H1 (cell line): ENCODE measurements around the gene DNAAF3. TPM values are rescaled to one million over a fixed set of nuclear protein-coding genes. Genes with fewer than 3 reads are reported as not detected.

Experiments used
- CTCF ChIA-PET: fragments of 300-600 bp; sonication (Branson Sonifier 250); formaldehyde crosslinking; loops from one replicate; lab custom pipeline; 2021; ENCODE audit not compliant: partially characterized antibody; lab: Charles Lee
- POLR2A ChIA-PET: fragments of 300-600 bp; sonication (Branson Sonifier 250); formaldehyde crosslinking; loops from one replicate; lab custom pipeline; 2021; ENCODE audit warnings: inconsistent platforms; ENCODE audit not compliant: partially characterized antibody; lab: Charles Lee
- DNase-seq, 2 experiments: peaks; one replicate each; pipeline versions ENCODE4 v3.0.0 to v3.0.0-alpha.2; 2010 to 2022; ENCODE audit warnings: low spot score in 2 of 2, low read depth in 1 of 2, mixed read lengths in 1 of 2
- FAIRE-seq: peaks from 2 replicates; lab custom pipeline; 2011; peaks lifted over from hg19 to GRCh38; lab: Jason Lieb, UNC
- H2AFZ ChIP-seq: 2 replicates; pipeline ENCODE4 v1.8.1; 2012; ENCODE audit warnings: low read length, inconsistent platforms
- H2AK5ac ChIP-seq: 2 replicates; pipeline ENCODE4 v1.6.1; 2013; ENCODE audit warnings: low read depth, low read length
- H2BK120ac ChIP-seq: replicated peaks from 2 replicates; pipeline ENCODE3; 2013; ENCODE audit warnings: low read depth, low read length, inconsistent platforms
- H2BK12ac ChIP-seq: 2 replicates; pipeline ENCODE4 v1.6.1; 2013; ENCODE audit warnings: low read depth, low read length
- H2BK15ac ChIP-seq: 2 replicates; pipeline ENCODE4 v1.6.1; 2013; ENCODE audit warnings: low read length
- H2BK20ac ChIP-seq: 2 replicates; pipeline ENCODE4 v1.6.1; 2013; ENCODE audit warnings: low read length
- H2BK5ac ChIP-seq: 2 replicates; pipeline ENCODE4 v1.6.1; 2013; ENCODE audit warnings: low read depth, low read length
- H3K14ac ChIP-seq: 2 replicates; pipeline ENCODE4 v1.6.1; 2013; ENCODE audit warnings: inconsistent platforms; ENCODE audit not compliant: insufficient read length
- H3K18ac ChIP-seq: 2 replicates; pipeline ENCODE4 v1.6.1; 2013; ENCODE audit warnings: low read length; ENCODE audit errors: extremely low read depth
- H3K23ac ChIP-seq: 2 replicates; pipeline ENCODE4 v1.6.1; 2013; ENCODE audit warnings: inconsistent platforms; ENCODE audit not compliant: insufficient read length
- H3K23me2 ChIP-seq: 2 replicates; pipeline ENCODE4 v1.6.1; 2013; ENCODE audit warnings: low read depth, low read length
- H3K27ac ChIP-seq: 2 replicates; pipeline ENCODE4 v1.6.1; 2011; ENCODE audit warnings: low read depth, low read length, inconsistent platforms
- H3K27me3 ChIP-seq, 4 experiments: replicated peaks in 1 of 4; 1 replicate in 1 of 4; 2 replicates in 3 of 4; pipeline versions ENCODE4 v1.6.1 to v1.8.1; 2011 to 2013; ENCODE audit warnings: low read length in 3 of 4, mild to moderate bottlenecking in 3 of 4, inconsistent platforms in 2 of 4, mixed read lengths in 2 of 4, moderate library complexity in 1 of 4; ENCODE audit not compliant: control insufficient read depth in 3 of 4, insufficient read depth in 3 of 4; ENCODE audit errors: extremely low read depth in 1 of 4
- H3K36me3 ChIP-seq, 4 experiments: 2 replicates each; pipeline versions ENCODE4 v1.6.1 to v1.8.1; 2011 to 2013; ENCODE audit warnings: mild to moderate bottlenecking in 4 of 4, low read length in 3 of 4, moderate library complexity in 2 of 4, control low read depth in 1 of 4, inconsistent platforms in 1 of 4; ENCODE audit not compliant: insufficient read depth in 4 of 4, control insufficient read depth in 2 of 4
- H3K4ac ChIP-seq: replicated peaks from 2 replicates; pipeline ENCODE3; 2013; ENCODE audit warnings: low read length, low read depth, mixed read lengths, inconsistent platforms; ENCODE audit not compliant: insufficient read length
- H3K4me1 ChIP-seq, 4 experiments: replicated peaks in 1 of 4; 1 replicate in 1 of 4; 2 replicates in 3 of 4; pipeline versions ENCODE4 v1.6.1 to v1.8.1; 2011 to 2013; ENCODE audit warnings: low read length in 3 of 4, inconsistent platforms in 2 of 4, mixed read lengths in 1 of 4; ENCODE audit not compliant: insufficient read depth in 4 of 4, control insufficient read depth in 3 of 4
- H3K4me2 ChIP-seq, 2 experiments: 2 replicates each; pipeline versions ENCODE4 v1.6.1 to v1.8.1; 2011 to 2013; ENCODE audit warnings: low read depth in 2 of 2, low read length in 2 of 2, control low read depth in 1 of 2, inconsistent platforms in 1 of 2, mild to moderate bottlenecking in 1 of 2; ENCODE audit not compliant: insufficient read depth in 1 of 2
- H3K4me3 ChIP-seq, 4 experiments: fragments of 200-600, 300-600 bp in 1 of 4; sonication (generic), shearing (Covaris generic), sonication (Bioruptor Twin) in 1 of 4; 2 replicates each; pipeline versions ENCODE4 v1.5.1 to v1.8.1; 2011 to 2016; ENCODE audit warnings: low read length in 4 of 4, low read depth in 3 of 4, control low read depth in 2 of 4, inconsistent platforms in 2 of 4, mild to moderate bottlenecking in 2 of 4, mixed read lengths in 1 of 4, moderate library complexity in 1 of 4; ENCODE audit not compliant: insufficient read depth in 2 of 4; ENCODE audit errors: extremely low read depth in 1 of 4
- H3K56ac ChIP-seq: replicated peaks from 2 replicates; pipeline ENCODE3; 2013; ENCODE audit warnings: low read depth, mild to moderate bottlenecking, mixed read lengths, low read length, inconsistent platforms; ENCODE audit not compliant: insufficient read length
- H3K79me1 ChIP-seq: 2 replicates; pipeline ENCODE4 v1.6.1; 2013; ENCODE audit warnings: low read depth, low read length, control low read depth
- H3K79me2 ChIP-seq, 2 experiments: 2 replicates each; pipeline versions ENCODE4 v1.6.1 to v1.8.1; 2012 to 2013; ENCODE audit warnings: low read length in 2 of 2, mild to moderate bottlenecking in 2 of 2, inconsistent platforms in 1 of 2; ENCODE audit not compliant: insufficient read depth in 2 of 2, control insufficient read depth in 1 of 2
- H3K9ac ChIP-seq, 4 experiments: replicated peaks in 1 of 4; 1 replicate in 1 of 4; 2 replicates in 3 of 4; pipeline versions ENCODE4 v1.6.1 to v1.8.1; 2011 to 2013; ENCODE audit warnings: low read depth in 3 of 4, low read length in 3 of 4, control low read depth in 2 of 4, mild to moderate bottlenecking in 2 of 4, moderate library complexity in 2 of 4, inconsistent platforms in 1 of 4; ENCODE audit errors: extremely low read depth in 1 of 4
- H3K9me3 ChIP-seq, 2 experiments: 2 replicates each; pipeline versions ENCODE4 v1.6.1 to v1.8.1; 2012 to 2013; ENCODE audit warnings: mild to moderate bottlenecking in 2 of 2, moderate library complexity in 2 of 2, control low read depth in 1 of 2, inconsistent platforms in 1 of 2, low read depth in 1 of 2, low read length in 1 of 2, mixed read lengths in 1 of 2; ENCODE audit not compliant: insufficient read depth in 2 of 2
- H4K20me1 ChIP-seq, 2 experiments: replicated peaks in 1 of 2; 2 replicates each; pipeline versions ENCODE3 to v1.8.1; 2011 to 2013; ENCODE audit warnings: inconsistent platforms in 2 of 2, low read length in 2 of 2, mild to moderate bottlenecking in 1 of 2; ENCODE audit not compliant: insufficient read depth in 2 of 2, control insufficient read depth in 1 of 2
- H4K5ac ChIP-seq: 2 replicates; pipeline ENCODE4 v1.6.1; 2013; ENCODE audit warnings: low read length, low read depth, mixed read lengths, inconsistent platforms; ENCODE audit not compliant: insufficient read length
- H4K8ac ChIP-seq: 2 replicates; pipeline ENCODE4 v1.8.0; 2013; ENCODE audit warnings: mild to moderate bottlenecking, moderate library complexity, low read length, inconsistent platforms; ENCODE audit not compliant: insufficient read depth; ENCODE audit errors: extremely low read depth
- H4K91ac ChIP-seq: replicated peaks from 2 replicates; pipeline ENCODE3; 2013; ENCODE audit warnings: low read length, mixed read lengths, inconsistent platforms; ENCODE audit not compliant: insufficient read length
- CBX8 ChIP-seq: fragments of 300-800, 300-1000 bp; sonication (generic); IDR thresholded peaks from 2 replicates; pipeline ENCODE4 v1.7.1; 2016; ENCODE audit warnings: low read depth, low read length, borderline replicate concordance
- CREB1 ChIP-seq: IDR thresholded peaks from 2 replicates; pipeline ENCODE4 v1.6.1; 2012; ENCODE audit warnings: inconsistent platforms
- EP300 ChIP-seq, 2 experiments: IDR thresholded peaks; 1 replicate in 1 of 2; 2 replicates in 1 of 2; pipeline ENCODE4 v1.6.1; 2011 to 2012; ENCODE audit warnings: low read depth in 2 of 2, low read length in 2 of 2, mild to moderate bottlenecking in 2 of 2, borderline replicate concordance in 1 of 2, inconsistent platforms in 1 of 2, moderate library complexity in 1 of 2
- GABPA ChIP-seq: IDR thresholded peaks from 2 replicates; pipeline ENCODE4 v1.6.1; 2011; ENCODE audit warnings: mild to moderate bottlenecking, low read length, moderate library complexity, borderline replicate concordance; ENCODE audit not compliant: insufficient read depth
- KDM1A ChIP-seq: fragments of 200-600, 300-600 bp; sonication (generic); IDR thresholded peaks from 2 replicates; pipeline ENCODE4 v1.7.1; 2016; ENCODE audit warnings: mild to moderate bottlenecking, low read length, borderline replicate concordance
- NANOG ChIP-seq: IDR thresholded peaks from 2 replicates; pipeline ENCODE4 v1.6.1; 2011; ENCODE audit warnings: low read length, low read depth, mild to moderate bottlenecking, inconsistent platforms; ENCODE audit not compliant: insufficient read depth, poor library complexity, severe bottlenecking
- PHF8 ChIP-seq: fragments of 200-600 bp; sonication (generic); conservative IDR thresholded peaks from 2 replicates; pipeline ENCODE4 v1.7.1; 2012; ENCODE audit warnings: low read depth, mild to moderate bottlenecking, inconsistent platforms, low read length, moderate library complexity
- RBBP5 ChIP-seq: IDR thresholded peaks from 2 replicates; pipeline ENCODE4 v1.7.1; 2012; ENCODE audit warnings: low read depth, mild to moderate bottlenecking, inconsistent platforms, low read length, moderate library complexity, borderline replicate concordance
- TAF7 ChIP-seq: optimal IDR thresholded peaks from 2 replicates; pipeline ENCODE3; 2011; ENCODE audit warnings: low read depth, mild to moderate bottlenecking, inconsistent platforms, low read length, moderate library complexity, borderline replicate concordance
- TBP ChIP-seq: IDR thresholded peaks from 2 replicates; pipeline ENCODE4 v1.6.1; 2011; ENCODE audit warnings: low read depth, low read length, improper control_type of control experiment
- TEAD4 ChIP-seq: IDR thresholded peaks from 2 replicates; pipeline ENCODE4 v1.6.1; 2012; ENCODE audit warnings: low read depth, low read length, inconsistent platforms, mixed read lengths
- ZNF274 ChIP-seq: IDR thresholded peaks from 2 replicates; pipeline ENCODE4 v1.7.0; 2012; ENCODE audit warnings: low read length, borderline replicate concordance; ENCODE audit errors: extremely low read depth
- WGBS, 2 experiments: shearing (Covaris generic) in 1 of 2; methylation state at CpG; one replicate each; pipeline versions ENCODE4 v1.1.6 to v1.1.7; 2013 to 2015; ENCODE audit warnings: low lambda C conversion rate in 2 of 2, mixed read lengths in 2 of 2, inconsistent platforms in 1 of 2, low coverage in 1 of 2, missing lambda C conversion rate in 1 of 2; ENCODE audit not compliant: insufficient replicate concordance in 2 of 2, insufficient coverage in 1 of 2, insufficient read length in 1 of 2; ENCODE audit errors: extremely low coverage in 1 of 2, missing lambda C conversion rate in 1 of 2; 5-methylcytosine and 5-hydroxymethylcytosine counted together
- polyA plus RNA-seq, 7 experiments: library from polyadenylated mRNA; depleted of rRNA in 3 of 7; stranded (reverse) in 5 of 7; unstranded in 2 of 7; fragments of >200 nt in 5 of 7; fragments of 200-250 nt in 2 of 7; gene quantifications; 1 replicate in 5 of 7; 2 replicates in 1 of 7; 4 replicates in 1 of 7; pipeline versions ENCODE4 v1.2.1 to v1.2.3, GENCODE V29; 2011 to 2013; ENCODE audit warnings: missing spikeins in 2 of 7, mixed read lengths in 2 of 7
- total RNA-seq: library from RNA; stranded (reverse); fragmentation: NEBNext Ultra II Directional; extraction: Animal tissue kit (Norgen Biotek cat#: 25700); gene quantifications from 2 replicates; pipeline ENCODE4 v1.2.1, GENCODE V29; 2021

DNAAF3 gene
- total and polyA plus RNA-seq, 2 of the 8 experiments (the other 6 are each of a cell fraction or from before 2014, with no cell fraction given) = 5.4 to 8.0 TPM

GRCh38 chr19:55136399-55137102 lies 29.9 kb downstream of the DNAAF3 start:
- Histone ChIP-seq H3K4me2 (no peak overlapping the region), H3K18ac (no peak overlapping the region), H3K36me3 (peaks cover 0 to 26% (median 4%) of the 10 kb centered on the region in 4 experiments; a peak in 4 of 8 replicates), H3K4me1 (no peaks in the 10 kb centered on the region; a peak in 1 of 7 replicates), H3K27ac (no peak overlapping the region), H3K79me2 (no peaks in the 10 kb centered on the region), H4K5ac (no peak overlapping the region), H3K27me3 (no peaks in the 10 kb centered on the region), H3K79me1 (no peaks in the 10 kb centered on the region), H3K4me3 (no peak overlapping the region), H3K23ac (no peak overlapping the region), H3K14ac (no peak overlapping the region), H2BK5ac (no peak overlapping the region), H2AK5ac (no peak overlapping the region), H4K8ac (no peak overlapping the region), H2BK20ac (no peak overlapping the region), H2BK15ac (no peak overlapping the region), H4K20me1 (no peaks in the 10 kb centered on the region), H3K9me3 (no peaks in the 10 kb centered on the region), H3K56ac (no peak overlapping the region), H2BK12ac (no peak overlapping the region), H2BK120ac (no peak overlapping the region), H3K23me2 (no peaks in the 10 kb centered on the region), H2AFZ (no peak overlapping the region), H3K4ac (no peak overlapping the region), H4K91ac (no peak overlapping the region), H3K9ac (no peak overlapping the region)
- DNase-seq (no peak), FAIRE-seq (no peak)
- ChIA-PET POLR2A (interaction anchor here (1.0 to 1.7 kb wide), 5 partner anchors 10 to 55 kb away, joined by 3 to 9 read pairs (median 3); partner anchors contain the start of gene PPP1R12C), CTCF (interaction anchor here (0.7 to 2.1 kb wide), 19 partner anchors 7 to 658 kb away, joined by 3 to 16 read pairs (median 4); partner anchors contain the start of genes DNAAF3, PPP1R12C and TNNT1)
- 93% methylated on average over 17 of the region's 17 CpGs; no CpG with 5 or more reads in 1 of the 2 experiments for WGBS, 2 experiments
- TF ChIP-seq ZNF274 (no peak), RBBP5 (no peak), CBX8 (no peak), GABPA (no peak), TBP (no peak), NANOG (no peak), PHF8 (no peak), TEAD4 (no peak), TAF7 (no peak), EP300 (IDR thresholded peaks at IDR 0.05; ENCODE audit: borderline replicate concordance in 1 of 2, low read depth in 2 of 2, low read length in 2 of 2) (no peak), KDM1A (no peak), CREB1 (no peak)
